Activated T-helper 2 cell treated with anti-CD3 and anti-CD28 coated beads, Interferon-gamma antibody, Interleukin-2, Interleukin-4, amounts not matched to agents 10 μg/mL and 5 μg/mL and 100 μg/mL, durations not matched to agents 14 hours and 24 hours and 36 hours (primary cell): ENCODE results near the gene VCL. TPM values are rescaled to one million over a fixed set of nuclear protein-coding genes. Genes with fewer than 3 reads are reported as not detected.

Experiments used
- DNase-seq: peaks from one replicate; pipeline ENCODE4 v3.0.0; 2021; ENCODE audit warnings: low spot score
- H3K27ac Mint-ChIP-seq: one replicate; pipeline ENCODE4 v1.8.0; 2021; ENCODE audit warnings: mixed read lengths
- H3K27me3 Mint-ChIP-seq: one replicate; pipeline ENCODE4 v1.8.0; 2021; ENCODE audit warnings: low read depth, mixed read lengths
- H3K36me3 Mint-ChIP-seq: one replicate; pipeline ENCODE4 v1.8.0; 2021; ENCODE audit warnings: low read depth, mixed read lengths
- H3K4me1 Mint-ChIP-seq: one replicate; pipeline ENCODE4 v1.8.0; 2021; ENCODE audit warnings: low read depth, mixed read lengths
- H3K4me3 Mint-ChIP-seq: one replicate; pipeline ENCODE4 v1.8.0; 2021; ENCODE audit warnings: low read depth, mild to moderate bottlenecking, moderate library complexity, mixed read lengths
- H3K9me3 Mint-ChIP-seq: one replicate; pipeline ENCODE4 v1.8.0; 2021; ENCODE audit warnings: mixed read lengths
- intact Hi-C: fragments of 100-400 bp; cut with micrococcal nuclease; formaldehyde crosslinking; loops from one replicate; pipeline ENCODE4 v1.15.1; 2023
- total RNA-seq: library from RNA; stranded (reverse); gene quantifications from 2 replicates; pipeline ENCODE4 v1.2.3, GENCODE V29; 2022

VCL gene
- total RNA-seq, 1 donor from 2014 or later, result 24.4 TPM

- Mint-ChIP-seq H3K27me3 (no peaks in the 10 kb centered on the region), H3K4me1 (peaks cover 23% of the 10 kb centered on the region), H3K36me3 (peaks cover 11% of the 10 kb centered on the region), H3K27ac (no peak within 1 kb of the TSS), H3K4me3 (no peak within 1 kb of the TSS), H3K9me3 (no peaks in the 10 kb centered on the region)
- intact Hi-C loops, result loop anchor here (1.0 to 10.0 kb wide), 5 partner anchors 25 to 1084 kb away; partner anchors contain the start of genes COMTD1 and NDST2
- DNase-seq, result peak; percentile 99
Measured at GRCh38 chr10:74150990-74151878, 153.3 kb downstream of the VCL start, which contains the start of gene ADK. Gene ADK (plus strand): TSS chr10:74151221. CDS start chr10:74151279, 58 bp downstream.

- Mint-ChIP-seq H3K9me3 (no peaks in the 10 kb centered on the region), H3K4me3 (no peak overlapping the region), H3K4me1 (peaks cover 29% of the 10 kb centered on the region), H3K27ac (no peak overlapping the region), H3K36me3 (peaks cover 10% of the 10 kb centered on the region), H3K27me3 (no peaks in the 10 kb centered on the region)
- DNase-seq, result no peak
- intact Hi-C loops, result loop anchor here (1.0 to 10.0 kb wide), 5 partner anchors 24 to 1083 kb away; partner anchors contain the start of genes COMTD1 and NDST2
Measured at GRCh38 chr10:74151879-74152722, 154.2 kb downstream of the VCL start.

- no peak for DNase-seq
- H3K4me3 Mint-ChIP-seq, result no peak overlapping the region
- no peaks in the 10 kb centered on the region for H3K27me3 Mint-ChIP-seq
- H3K36me3 Mint-ChIP-seq, result peaks cover 7% of the 10 kb centered on the region
- H3K4me1 Mint-ChIP-seq, result peaks cover 25% of the 10 kb centered on the region
- no peaks in the 10 kb centered on the region for H3K9me3 Mint-ChIP-seq
- intact Hi-C loops, result loop anchor here (5.0 to 10.0 kb wide), 3 partner anchors 39 to 1082 kb away; partner anchors contain the start of gene COMTD1
- H3K27ac Mint-ChIP-seq, result no peak overlapping the region
Measured at GRCh38 chr10:74153123-74153522, 155.2 kb downstream of the VCL start.

GRCh38 chr10:74153676-74154075, 155.8 kb downstream of the VCL start:
- Mint-ChIP-seq H3K4me3 (no peak overlapping the region), H3K36me3 (peaks cover 5% of the 10 kb centered on the region), H3K4me1 (peaks cover 23% of the 10 kb centered on the region), H3K27ac (no peak overlapping the region), H3K9me3 (no peaks in the 10 kb centered on the region), H3K27me3 (no peaks in the 10 kb centered on the region)
- no peak for DNase-seq
- intact Hi-C loops, result loop anchor here (5.0 to 10.0 kb wide), 3 partner anchors 39 to 1081 kb away; partner anchors contain the start of gene COMTD1

GRCh38 chr10:74156919-74157289, 159.0 kb downstream of the VCL start:
- no peaks in the 10 kb centered on the region for H3K9me3 Mint-ChIP-seq

GRCh38 chr10:74160013-74160412, 162.1 kb downstream of the VCL start:
- Mint-ChIP-seq H3K4me3 (no peak overlapping the region), H3K4me1 (peaks cover 16% of the 10 kb centered on the region), H3K27me3 (no peaks in the 10 kb centered on the region), H3K9me3 (no peaks in the 10 kb centered on the region), H3K36me3 (peaks cover 17% of the 10 kb centered on the region), H3K27ac (no peak overlapping the region)
- no peak for DNase-seq
- intact Hi-C loops, result no loop called here

More at GRCh38 chr10:74156919-74157289, 159.0 kb downstream of the VCL start:
- Mint-ChIP-seq H3K4me1 (peaks cover 23% of the 10 kb centered on the region), H3K27me3 (no peaks in the 10 kb centered on the region), H3K36me3 (peaks cover 8% of the 10 kb centered on the region), H3K27ac (no peak overlapping the region), H3K4me3 (no peak overlapping the region)
- intact Hi-C loops, result loop anchor here (10.0 kb wide), 1 partner anchor 1078 kb away; the partner anchor contains the start of gene COMTD1
- DNase-seq, result no peak

- no peaks in the 10 kb centered on the region for H3K9me3 Mint-ChIP-seq
- H3K36me3 Mint-ChIP-seq, result peaks cover 13% of the 10 kb centered on the region
- DNase-seq, result no peak
- H3K4me1 Mint-ChIP-seq, result peaks cover 14% of the 10 kb centered on the region
- intact Hi-C loops, result no loop called here
- H3K27me3 Mint-ChIP-seq, result no peaks in the 10 kb centered on the region
- no peak overlapping the region for H3K27ac Mint-ChIP-seq
- no peak overlapping the region for H3K4me3 Mint-ChIP-seq
Measured at GRCh38 chr10:74163319-74164068, 165.6 kb downstream of the VCL start.

- intact Hi-C loops, result no loop called here
- no peaks in the 10 kb centered on the region for H3K9me3 Mint-ChIP-seq
- DNase-seq, result no peak
- H3K36me3 Mint-ChIP-seq, result peaks cover 10% of the 10 kb centered on the region
- no peak overlapping the region for H3K4me3 Mint-ChIP-seq
- peaks cover 21% of the 10 kb centered on the region for H3K4me1 Mint-ChIP-seq
- H3K27me3 Mint-ChIP-seq, result no peaks in the 10 kb centered on the region
- no peak overlapping the region for H3K27ac Mint-ChIP-seq
Measured at GRCh38 chr10:74164716-74165529, 167.0 kb downstream of the VCL start.

GRCh38 chr10:74165530-74165901, 167.6 kb downstream of the VCL start:
- H3K4me3 Mint-ChIP-seq, result no peak overlapping the region
- H3K4me1 Mint-ChIP-seq, result peaks cover 21% of the 10 kb centered on the region
- H3K27me3 Mint-ChIP-seq, result no peaks in the 10 kb centered on the region
- no peak for DNase-seq
- peaks cover 9% of the 10 kb centered on the region for H3K36me3 Mint-ChIP-seq
- H3K9me3 Mint-ChIP-seq, result no peaks in the 10 kb centered on the region
- intact Hi-C loops, result no loop called here
- H3K27ac Mint-ChIP-seq, result no peak overlapping the region

- Mint-ChIP-seq H3K4me3 (no peak overlapping the region), H3K36me3 (peaks cover 5% of the 10 kb centered on the region), H3K27me3 (no peaks in the 10 kb centered on the region), H3K4me1 (peaks cover 24% of the 10 kb centered on the region), H3K27ac (no peak overlapping the region), H3K9me3 (no peaks in the 10 kb centered on the region)
- intact Hi-C loops, result no loop called here
- no peak for DNase-seq
Measured at GRCh38 chr10:74167443-74167842, 169.5 kb downstream of the VCL start.
